GM19193 (cell line): ENCODE data around the gene C1orf167.

Experiments used
- POLR2A ChIP-seq: IDR thresholded peaks from 4 replicates; pipeline ENCODE4 v1.6.1; 2011; ENCODE audit not compliant: insufficient read depth, insufficient read length; ENCODE audit errors: extremely low read depth

Gene C1orf167

GRCh38 chr1:11790880-11791715 is 29.1 kb downstream of the C1orf167 start:
- no peak for TF ChIP-seq POLR2A

GRCh38 chr1:11792106-11792505 is 30.1 kb downstream of the C1orf167 start:
- no peak for TF ChIP-seq POLR2A

GRCh38 chr1:11793819-11794218 is 31.8 kb downstream of the C1orf167 start:
- TF ChIP-seq POLR2A = no peak

GRCh38 chr1:11794446-11795237 is 32.6 kb downstream of the C1orf167 start:
- TF ChIP-seq POLR2A = no peak

- no peak for TF ChIP-seq POLR2A
Observed at GRCh38 chr1:11795238-11795890, 33.4 kb downstream of the C1orf167 start.

- TF ChIP-seq POLR2A = no peak
Observed at GRCh38 chr1:11796036-11796828, 34.2 kb downstream of the C1orf167 start.

GRCh38 chr1:11797525-11798216 is 35.7 kb downstream of the C1orf167 start:
- no peak for TF ChIP-seq POLR2A

- TF ChIP-seq POLR2A = no peak
Observed at GRCh38 chr1:11799099-11799498, 37.1 kb downstream of the C1orf167 start.

- no peak for TF ChIP-seq POLR2A
Observed at GRCh38 chr1:11799896-11800295, 37.9 kb downstream of the C1orf167 start.

GRCh38 chr1:11800391-11800755 is 38.4 kb downstream of the C1orf167 start:
- TF ChIP-seq POLR2A = no peak

GRCh38 chr1:11800756-11801433 is 38.9 kb downstream of the C1orf167 start:
- no peak for TF ChIP-seq POLR2A

GRCh38 chr1:11802616-11802972 is 40.6 kb downstream of the C1orf167 start:
- TF ChIP-seq POLR2A = no peak
